ENCODE data around the gene MSANTD2.
A peak's percentile ranks its signal among the peaks of the same experiment; 100 is the strongest.

The MSANTD2 gene

GRCh38 chr11:124769806-124770774 is 30.1 kb downstream of the MSANTD2 start:
- DNase-seq, result no peak

DNA sequence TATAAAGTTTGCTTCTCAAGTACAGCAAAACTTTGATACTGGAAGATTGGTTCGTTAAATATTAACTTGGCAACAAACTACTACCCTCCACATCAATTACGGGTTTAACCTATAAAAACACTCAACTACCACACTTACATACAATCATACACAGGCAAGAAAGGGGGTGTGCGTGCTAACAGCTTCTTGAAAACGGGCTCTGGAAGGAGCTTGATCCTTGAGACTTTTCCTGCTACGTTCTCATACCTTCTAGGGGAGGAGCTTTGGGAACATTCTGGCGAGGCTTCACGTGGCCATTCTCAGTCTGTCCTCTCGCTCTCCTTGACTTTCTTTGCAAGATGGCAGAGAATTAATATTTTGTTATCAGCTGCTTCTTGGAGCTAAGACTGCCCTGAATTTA is 31.3 kb downstream of the MSANTD2 start:
- DNase-seq, result no peak

GRCh38 chr11:124766156-124766555 is 34.0 kb downstream of the MSANTD2 start:
- DNase-seq, result no peak

DNA sequence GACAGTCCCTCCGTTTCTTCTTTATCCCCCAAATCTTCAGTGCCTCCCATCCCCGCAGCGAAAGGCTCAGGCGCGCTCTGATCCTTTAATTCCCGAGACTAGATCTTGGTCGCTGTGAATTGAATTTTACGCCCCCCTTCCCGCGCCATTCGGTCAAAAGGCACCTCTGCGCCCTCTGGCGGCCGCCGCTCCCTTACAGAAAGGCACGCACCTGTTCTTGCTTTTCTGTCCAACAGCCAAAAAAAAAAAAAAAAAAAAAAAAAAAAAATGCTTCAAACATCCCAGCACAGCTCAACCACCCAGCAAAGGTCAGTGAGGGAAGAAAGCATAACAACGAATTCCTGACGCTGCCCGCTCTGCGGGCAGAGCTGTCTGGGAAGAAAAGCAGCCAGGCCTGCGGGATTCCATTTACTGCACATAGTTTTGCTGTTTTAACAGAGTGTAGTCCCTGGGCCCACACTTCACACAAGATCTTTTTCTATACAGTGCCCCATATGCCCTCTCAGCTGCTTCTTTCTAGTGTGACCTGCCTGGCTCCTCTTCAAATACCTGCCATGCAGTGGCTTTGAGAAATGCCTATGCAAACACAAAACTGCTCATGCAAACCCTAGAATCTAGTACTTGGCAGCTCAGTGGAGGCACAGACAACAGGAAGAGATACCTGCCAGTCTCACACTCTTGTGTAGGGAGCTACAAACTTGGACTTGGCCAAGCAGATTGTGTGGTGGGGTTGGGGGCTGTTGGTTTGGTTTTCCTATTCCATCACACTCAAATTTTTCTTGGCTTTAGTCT is 36.9 kb downstream of the MSANTD2 start:
- peak; percentile 41 for DNase-seq

DNA sequence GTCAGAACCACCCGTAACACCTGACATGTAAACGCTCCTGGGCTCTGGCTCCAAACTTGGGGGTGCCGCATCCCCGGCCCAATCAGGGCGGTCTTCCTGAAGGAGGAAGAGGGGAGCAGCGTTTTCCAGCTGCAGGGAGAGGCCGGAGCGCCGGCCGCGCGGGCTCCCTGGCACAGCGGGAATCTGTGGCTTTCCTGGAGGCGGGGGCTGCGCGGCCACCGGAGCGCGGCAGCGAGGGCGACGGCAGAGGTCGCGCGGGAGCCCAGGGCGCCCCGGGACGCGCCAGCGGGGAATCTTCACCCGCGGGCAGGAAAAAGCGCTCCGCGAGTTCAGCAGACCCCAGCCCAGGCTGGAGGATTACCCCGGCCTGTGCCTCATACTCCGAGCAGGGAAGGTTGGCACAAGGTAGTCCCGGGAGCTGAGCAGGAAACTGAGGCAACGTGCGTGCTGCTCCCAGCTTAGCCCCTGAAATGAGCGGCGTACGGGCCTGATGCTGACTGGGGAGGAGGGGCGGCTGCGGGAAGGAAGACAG is 37.5 kb downstream of the MSANTD2 start:
- DNase-seq, result no peak

DNA sequence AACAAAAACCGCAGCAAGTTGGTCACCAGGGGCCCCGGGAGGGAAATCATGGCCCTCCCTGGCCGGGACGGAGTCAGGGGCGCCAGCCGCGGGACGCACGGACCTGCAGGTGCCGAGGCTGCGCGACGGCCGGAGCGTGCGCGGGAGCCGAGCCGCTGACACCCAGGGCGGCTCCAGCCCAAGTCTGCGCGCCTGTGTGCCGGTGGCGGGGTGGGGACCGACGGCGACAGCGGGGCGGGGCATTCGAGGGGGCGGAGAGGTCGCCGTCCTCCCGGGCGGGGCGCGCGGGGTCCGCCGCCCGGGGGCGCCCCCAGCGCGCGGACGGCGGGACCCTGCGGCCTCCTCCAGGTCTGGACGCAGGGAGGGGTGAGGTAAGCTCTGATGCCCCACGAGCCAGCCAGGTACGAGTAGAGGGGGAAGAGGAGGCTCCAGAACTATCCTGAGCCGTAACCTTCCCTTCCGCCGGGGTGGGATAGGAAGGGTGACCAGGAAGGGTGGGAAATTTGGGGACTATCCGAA is 38.0 kb downstream of the MSANTD2 start, which contains the start of gene ESAM:
Gene ESAM, minus strand, starts transcription at position 186 of the 519 bp plus-strand sequence. Its CDS starts 136 bp downstream, at position 50.
- peak; percentile 9 for DNase-seq

- DNase-seq, result no peak
These were observed 38.7 kb downstream of the MSANTD2 start for GRCh38 chr11:124761301-124762104.

GRCh38 chr11:124760806-124761205 is 39.4 kb downstream of the MSANTD2 start:
- no peak for DNase-seq

DNA sequence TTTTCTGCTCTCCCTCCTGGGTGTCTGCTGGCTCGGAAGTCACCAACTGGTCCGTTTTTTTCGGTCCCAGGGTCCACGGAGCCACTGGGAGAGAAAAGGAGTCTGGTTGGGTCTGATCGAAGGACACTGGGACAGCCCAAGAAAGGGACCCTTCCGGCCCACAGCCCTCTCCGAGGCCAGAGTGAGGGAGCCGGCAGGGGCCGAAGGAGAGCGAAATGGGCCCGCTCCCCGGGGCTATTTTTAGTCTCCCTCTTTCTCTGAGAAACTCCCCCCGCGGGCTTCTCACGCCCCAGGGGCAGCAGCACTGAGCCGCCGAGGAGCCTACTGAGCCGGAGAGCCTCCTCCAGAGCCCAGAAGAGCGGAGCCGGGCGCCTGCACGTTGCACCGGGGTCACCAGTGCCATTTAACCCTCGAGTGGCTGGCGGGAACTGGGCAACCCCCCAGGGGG is 40.0 kb downstream of the MSANTD2 start:
- DNase-seq, result no peak

DNA sequence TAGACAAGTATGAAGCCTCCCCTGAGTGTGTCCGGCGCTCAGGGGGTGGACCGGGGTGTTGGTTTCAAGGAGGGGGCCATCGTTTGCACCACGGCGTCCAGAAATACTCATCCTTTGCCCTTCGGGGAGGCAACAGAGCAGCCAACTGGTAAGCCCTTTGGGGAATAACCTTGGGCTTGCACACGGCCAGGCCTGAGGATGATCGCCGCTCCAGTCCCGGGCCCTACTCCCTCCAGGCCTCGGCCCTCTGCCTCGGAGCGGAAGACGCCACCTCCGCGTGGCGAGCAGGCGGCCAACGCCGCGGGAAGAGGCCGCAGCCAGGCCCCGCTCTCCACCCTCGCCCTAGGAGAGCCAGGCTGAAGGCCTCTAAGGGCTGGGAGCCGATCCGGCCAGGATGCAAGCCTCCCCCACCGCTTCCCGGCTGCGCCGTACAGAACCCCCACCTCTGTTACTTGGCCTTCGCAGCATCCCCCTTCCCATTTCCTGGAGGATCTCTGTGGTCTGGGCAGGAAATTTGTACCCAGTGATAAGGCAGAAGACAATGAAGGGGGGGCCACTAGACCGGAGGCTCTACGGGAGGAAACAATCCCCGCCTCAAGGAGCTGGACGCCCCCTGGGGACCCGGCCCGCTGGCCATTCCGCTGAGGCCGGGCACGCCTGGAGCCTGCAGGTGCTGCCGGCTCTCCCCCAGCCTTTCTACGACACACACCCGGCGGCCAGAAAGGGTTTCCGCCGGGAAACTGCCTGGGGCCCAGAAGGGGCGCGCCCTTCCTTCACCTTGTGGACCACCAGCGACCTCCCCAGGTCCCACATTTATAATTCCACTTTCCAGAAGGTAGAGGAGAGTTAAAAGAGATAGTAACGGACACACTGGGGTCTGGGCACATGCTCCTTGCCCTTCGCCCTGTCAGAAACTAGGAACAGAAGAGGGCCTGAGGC is 40.7 kb downstream of the MSANTD2 start:
- no peak for DNase-seq

DNA sequence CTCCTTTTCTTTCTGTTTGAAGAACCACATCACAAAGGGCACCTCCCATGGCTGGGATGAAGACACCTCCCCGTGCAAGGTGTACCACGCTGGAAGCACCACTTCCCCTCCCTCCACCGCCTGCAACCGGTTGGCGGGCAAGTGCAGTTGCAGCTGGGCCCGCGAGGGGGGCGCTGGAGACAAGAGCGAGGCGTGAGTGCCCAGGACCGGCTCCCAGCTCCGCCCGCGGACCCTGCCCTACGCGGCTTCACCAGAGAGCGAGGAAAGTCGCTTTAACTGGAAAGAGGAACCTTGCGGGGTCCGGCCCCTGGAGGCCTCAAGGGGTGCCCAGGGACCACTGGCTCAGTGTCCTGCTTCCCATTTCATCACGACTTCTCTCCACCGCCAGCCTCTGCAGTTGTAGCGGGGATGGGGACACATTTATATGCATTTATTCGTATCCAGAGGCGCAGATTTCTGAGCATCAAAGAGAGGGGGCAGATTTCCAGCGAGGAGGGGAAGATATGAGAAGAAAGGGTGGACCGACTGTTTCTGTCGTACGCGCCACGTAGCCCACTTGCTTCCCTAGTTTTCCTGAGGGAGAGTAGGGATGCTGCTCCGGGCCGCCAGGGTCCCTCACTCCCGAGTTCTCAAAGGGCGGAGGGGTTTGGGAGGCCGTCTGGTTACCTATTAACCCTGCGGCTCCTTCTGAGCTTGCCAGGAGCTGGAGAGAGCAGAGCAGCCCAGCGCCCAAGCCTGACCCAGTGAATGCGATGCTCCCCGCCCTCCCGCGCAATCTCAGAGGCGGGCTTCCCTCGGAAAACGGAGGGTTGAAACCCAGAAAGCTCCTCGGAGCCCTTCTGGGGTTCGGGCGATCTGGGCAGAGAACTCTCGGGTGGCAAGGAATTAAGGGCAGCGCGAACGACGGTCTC is 41.6 kb downstream of the MSANTD2 start:
- peak; percentile 84 for DNase-seq

DNA sequence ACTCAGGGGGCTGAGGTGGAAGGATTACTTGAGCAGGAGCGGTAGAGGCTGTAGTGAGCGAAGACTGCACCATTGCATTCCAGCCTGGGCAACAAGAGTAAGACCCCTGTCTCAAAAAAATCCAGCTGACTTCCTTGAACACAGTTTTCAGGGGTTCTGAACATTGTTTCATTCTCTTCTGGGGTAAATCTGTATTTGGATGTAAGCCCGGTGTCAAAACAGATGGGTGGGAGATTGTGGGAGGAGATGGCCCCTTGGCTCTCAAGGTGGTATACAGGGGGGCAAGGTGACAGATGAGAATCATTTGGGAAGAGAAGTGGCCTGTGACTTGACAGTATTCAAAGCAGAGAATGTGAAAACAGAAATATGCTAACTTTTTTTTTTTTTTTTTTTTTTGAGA is 42.9 kb downstream of the MSANTD2 start:
- no peak for DNase-seq

- no peak for DNase-seq
These were observed 43.4 kb downstream of the MSANTD2 start for GRCh38 chr11:124756753-124757227.

GRCh38 chr11:124756033-124756752 is 44.0 kb downstream of the MSANTD2 start:
- no peak for DNase-seq

DNA sequence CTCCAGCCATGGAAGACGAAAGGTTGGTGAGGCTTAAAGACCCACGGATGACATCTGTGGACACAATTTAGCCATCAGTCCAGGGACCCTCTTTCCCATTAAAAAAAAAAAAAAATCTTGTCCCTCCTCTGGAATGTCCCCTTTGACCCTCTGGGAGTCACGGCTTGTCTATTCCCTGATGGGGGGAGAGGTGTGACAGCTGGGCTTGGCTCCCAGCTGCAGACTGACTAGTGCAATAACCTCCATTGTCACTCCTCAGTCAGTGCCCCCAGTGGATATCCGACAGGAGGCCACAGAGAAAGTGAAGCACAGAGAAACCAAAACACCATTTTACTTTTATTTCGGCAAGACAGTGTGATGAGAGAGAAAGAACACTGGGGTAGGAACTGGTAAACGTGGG is 45.5 kb downstream of the MSANTD2 start:
- DNase-seq, result no peak

DNA sequence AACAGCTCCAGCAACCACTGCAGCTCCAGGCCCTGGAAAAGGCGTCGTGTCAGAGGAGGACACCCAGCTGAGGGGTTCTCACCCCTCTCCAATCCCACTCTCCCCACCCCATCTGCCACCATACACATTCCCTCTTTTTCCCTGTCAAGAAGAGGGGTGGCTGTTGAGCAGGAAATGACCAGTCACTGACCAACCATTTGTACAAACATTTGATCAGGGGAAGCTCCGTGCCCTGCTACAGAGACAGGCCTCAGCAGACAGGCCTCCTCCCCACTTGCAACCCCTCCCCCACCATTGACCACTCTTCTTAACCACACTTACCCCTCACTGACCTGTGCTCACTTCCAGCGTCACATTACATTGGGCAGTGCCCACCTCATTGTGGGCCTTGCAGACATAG is 45.9 kb downstream of the MSANTD2 start:
- DNase-seq, result no peak

- DNase-seq, result no peak
These were observed 46.6 kb downstream of the MSANTD2 start for GRCh38 chr11:124753624-124754023.

- DNase-seq, result no peak
These were observed 47.0 kb downstream of the MSANTD2 start for GRCh38 chr11:124753205-124753604.

GRCh38 chr11:124752471-124753102 is 47.6 kb downstream of the MSANTD2 start:
- DNase-seq, result no peak
